ENCODE measurements around the gene MCM6. TPM values are rescaled to one million over a fixed set of nuclear protein-coding genes. Genes with fewer than 3 reads are reported as not detected.
"Not testable (repeated sequence)": the region's sequence is repeated elsewhere in the genome, so short reads cannot be mapped to it uniquely, and the experiment has no call there.

Gene MCM6
- total RNA-seq, 1 donor from 2014 or later: 11.8 TPM

DNA sequence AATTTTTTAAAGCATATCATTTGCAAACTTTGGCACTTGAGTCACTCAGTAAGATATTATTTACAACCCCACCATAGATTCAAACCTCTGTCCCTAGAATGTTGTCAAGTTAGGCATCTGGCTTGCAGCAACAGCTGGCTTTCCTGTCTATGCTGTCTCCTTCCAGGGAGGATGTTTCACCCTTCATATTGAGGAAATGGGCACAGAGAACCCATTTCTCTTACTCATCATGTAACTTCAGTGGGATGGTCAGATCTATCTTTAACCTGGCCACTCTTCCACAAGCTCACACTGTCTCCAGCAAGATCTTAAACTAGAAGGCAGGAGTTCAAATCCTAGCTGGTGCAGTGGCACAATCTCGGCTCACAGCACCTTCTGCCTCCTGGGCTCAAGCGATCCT lies 55.1 kb downstream of the MCM6 start:
- DNase-seq (ENCODE audit: low spot score): no peak

DNA sequence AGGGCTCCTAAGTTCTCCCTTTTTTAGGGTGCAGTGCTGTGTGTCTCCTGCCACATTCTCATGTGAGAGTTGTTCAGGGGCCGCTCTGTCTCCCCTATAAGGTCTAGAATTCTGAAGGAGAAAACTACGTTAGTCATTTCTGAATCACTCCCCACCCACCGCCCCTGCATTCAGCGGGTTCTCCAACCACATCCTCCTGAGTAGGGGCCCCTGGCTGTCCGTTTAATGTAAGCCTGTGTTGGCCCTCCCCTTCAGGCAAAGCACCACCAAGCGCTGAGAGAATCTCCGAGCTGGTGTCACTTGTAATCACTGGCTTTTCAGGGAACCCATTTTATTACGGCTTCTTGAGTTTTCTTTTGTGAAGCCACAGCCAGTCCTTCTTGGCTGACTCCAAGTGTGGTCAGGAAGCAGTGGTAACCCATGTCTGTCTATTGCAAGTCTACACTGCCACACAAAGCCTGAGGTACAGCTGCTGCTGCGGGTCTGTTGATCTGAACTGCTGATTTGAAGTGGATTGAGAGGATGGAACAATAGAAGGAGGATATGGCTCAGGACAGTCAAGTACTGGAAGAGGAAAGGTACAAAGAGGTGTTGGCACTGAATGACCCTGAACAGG lies 56.1 kb downstream of the MCM6 start:
- DNase-seq (ENCODE audit: low spot score): no peak

DNA sequence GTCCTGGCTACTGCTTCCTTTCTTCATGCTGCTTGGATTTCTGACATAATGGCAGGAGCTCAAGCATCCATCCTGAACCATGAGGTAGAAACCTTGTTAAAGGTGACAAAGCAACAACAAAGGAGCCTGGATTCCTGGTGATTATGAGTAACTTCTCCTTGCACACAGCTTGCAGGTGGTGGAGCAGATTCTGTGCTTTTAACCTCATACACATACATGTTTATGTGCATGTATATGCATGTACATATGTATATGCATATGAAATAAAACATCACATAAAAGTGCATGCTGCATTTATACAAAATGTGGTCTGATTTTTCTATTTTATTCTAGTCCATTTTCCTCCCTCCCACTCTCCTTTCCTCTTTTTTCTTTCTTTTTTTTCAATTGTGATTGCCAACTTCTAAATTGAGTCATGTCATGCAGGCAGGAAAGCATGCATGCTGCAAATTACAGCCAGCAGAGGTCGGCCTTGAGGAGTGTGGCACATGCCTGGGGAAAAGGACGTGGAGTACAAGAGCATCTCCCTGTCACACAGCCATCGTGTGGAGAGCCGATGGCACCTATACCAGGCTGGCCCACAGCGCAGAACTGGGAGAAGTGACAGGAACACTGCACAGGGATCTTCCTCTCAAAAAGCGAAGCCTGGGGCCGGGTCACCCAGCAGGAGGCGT lies 57.2 kb downstream of the MCM6 start:
- DNase-seq (ENCODE audit: low spot score): no peak

DNA sequence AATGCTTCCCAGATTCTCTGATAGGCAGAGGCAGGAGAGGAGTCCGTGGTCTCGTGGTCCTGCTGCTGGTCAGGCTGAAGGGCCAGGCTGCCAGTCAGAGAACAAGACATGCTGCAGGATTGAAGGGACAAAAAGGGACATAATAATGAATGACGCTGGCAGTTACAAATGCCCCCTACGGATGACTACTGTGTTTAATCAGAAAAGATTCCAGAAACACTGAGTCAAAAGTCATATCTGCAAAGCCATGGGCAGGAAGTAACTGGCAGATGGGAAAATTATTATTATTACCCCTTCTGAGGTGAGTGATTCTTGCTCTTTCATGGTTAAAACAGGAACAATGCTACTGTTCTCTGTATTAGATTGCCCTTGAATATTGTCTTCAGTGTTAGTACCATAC lies 58.3 kb downstream of the MCM6 start:
- no peak for DNase-seq (ENCODE audit: low spot score)

DNA sequence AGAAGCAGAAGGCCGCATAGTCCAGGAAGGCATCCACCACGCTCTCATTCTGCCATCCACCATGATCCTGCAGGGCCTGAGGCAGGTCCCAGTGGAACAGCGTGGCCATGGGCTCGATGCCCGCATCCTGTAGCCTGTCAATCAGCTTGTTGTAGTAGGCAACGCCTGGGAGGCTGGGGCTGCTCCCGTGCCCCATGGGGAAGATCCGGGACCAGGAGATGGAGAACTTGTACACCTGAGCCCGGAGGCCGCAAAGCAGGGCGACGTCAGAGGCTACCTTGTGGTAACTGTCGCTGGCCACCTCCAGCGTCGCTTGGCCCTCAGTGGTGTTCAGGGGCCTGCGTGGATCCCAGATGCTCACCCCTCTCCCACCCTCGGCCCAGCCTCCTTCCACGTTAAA lies 58.8 kb downstream of the MCM6 start:
- no peak for DNase-seq (ENCODE audit: low spot score)

DNA sequence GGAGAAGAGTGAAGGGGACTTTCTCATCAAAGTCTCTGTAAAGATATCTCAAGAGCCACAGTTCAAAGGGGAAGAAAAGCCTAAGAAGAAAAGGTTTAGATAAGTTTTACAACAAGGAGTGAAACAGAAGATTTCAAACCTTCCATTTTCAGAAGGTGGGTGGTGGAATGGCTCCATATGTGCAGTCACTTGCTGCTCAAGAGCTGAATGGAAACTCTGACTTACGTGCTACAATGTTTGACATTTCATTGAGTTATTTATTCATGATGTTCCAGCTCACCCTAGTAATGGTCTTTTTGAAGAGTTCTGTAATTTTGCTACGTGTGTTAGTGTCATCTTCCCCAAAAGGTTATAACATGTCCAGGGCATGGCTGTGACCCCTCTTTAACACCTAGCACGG lies 61.0 kb downstream of the MCM6 start:
- no peak for DNase-seq (ENCODE audit: low spot score)

DNA sequence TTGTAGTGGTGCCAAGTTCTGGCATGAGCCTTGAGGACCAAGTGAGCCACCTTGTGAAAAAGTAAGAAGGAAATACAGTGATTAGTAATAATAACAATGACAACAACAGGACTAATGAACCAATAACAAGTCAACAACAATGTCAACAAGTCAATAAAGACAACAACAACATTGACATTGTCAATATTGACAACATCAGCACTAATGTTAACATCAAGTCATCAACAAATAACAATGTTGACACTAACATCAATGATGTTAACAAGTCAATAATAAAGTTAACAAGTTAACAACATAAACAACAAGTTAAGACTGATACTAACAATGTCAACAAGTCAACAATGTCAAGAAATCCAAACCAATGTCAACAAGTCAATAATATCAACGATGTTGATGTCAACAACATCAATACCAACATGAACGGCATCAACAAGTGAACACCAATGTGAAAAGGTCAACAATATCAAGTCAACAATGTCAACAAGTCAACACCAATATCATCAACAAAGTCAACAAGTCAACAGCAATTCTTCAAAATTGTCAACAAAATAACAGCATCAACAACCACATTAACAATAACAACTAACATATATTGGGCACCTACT lies 63.2 kb downstream of the MCM6 start:
- DNase-seq (ENCODE audit: low spot score): no peak

DNA sequence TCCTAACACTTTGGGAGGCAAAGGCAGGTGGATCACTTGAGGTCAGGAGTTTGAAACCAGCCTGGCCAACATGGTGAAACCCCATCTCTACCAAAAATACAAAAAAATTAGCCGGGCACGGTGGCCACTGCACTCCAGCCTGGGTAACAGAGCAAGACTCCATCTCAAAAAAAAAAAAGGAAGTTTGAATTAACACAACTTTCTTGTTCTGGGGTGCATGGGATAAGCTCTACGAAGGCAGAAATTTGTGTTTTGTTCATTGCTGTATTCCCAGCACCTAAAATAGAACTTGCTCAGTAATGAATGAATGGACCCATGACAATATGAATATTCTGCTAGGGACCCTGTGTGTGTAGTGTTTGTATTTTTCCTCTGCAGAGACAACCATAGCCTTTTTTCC lies 68.4 kb downstream of the MCM6 start:
- not testable (repeated sequence) for DNase-seq (ENCODE audit: low spot score)

DNA sequence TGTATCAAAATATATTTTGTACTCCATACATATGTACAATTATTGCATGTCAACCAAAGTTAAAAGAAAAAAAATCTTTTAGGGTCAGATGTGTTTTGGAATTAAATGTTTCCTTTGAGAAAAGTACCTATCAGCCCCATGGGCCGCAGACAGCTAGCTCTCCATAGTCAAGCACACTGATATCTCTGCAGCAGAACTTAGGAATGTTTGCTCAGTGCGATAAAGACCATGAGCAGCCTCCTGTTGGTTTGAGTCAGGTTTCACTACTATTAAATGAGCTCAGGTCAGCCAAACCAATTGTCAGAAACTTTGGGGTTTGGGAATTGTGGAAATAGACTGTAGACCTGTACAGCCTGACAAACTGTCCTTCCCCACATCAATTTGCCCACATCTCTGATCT lies 73.0 kb downstream of the MCM6 start:
- DNase-seq (ENCODE audit: low spot score): no peak

DNA sequence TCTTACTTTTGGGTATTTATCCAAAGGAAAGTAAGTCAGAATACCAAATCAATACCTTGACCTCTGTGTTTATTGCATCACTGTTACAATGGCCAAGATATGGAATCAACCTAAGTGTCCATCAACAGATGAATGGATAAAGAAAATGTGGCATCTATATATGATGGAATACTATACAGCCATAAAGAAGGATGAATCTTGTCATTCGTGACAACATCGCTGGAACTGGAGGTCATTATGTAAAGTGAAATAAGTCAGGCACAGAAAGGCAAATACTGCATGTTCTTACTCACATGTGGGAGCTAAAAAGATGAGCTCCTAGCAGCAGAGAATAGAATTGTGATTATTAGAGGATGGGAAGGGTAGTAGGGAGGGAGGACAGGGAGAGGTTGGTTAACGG lies 73.9 kb downstream of the MCM6 start:
- DNase-seq (ENCODE audit: low spot score): no peak

DNA sequence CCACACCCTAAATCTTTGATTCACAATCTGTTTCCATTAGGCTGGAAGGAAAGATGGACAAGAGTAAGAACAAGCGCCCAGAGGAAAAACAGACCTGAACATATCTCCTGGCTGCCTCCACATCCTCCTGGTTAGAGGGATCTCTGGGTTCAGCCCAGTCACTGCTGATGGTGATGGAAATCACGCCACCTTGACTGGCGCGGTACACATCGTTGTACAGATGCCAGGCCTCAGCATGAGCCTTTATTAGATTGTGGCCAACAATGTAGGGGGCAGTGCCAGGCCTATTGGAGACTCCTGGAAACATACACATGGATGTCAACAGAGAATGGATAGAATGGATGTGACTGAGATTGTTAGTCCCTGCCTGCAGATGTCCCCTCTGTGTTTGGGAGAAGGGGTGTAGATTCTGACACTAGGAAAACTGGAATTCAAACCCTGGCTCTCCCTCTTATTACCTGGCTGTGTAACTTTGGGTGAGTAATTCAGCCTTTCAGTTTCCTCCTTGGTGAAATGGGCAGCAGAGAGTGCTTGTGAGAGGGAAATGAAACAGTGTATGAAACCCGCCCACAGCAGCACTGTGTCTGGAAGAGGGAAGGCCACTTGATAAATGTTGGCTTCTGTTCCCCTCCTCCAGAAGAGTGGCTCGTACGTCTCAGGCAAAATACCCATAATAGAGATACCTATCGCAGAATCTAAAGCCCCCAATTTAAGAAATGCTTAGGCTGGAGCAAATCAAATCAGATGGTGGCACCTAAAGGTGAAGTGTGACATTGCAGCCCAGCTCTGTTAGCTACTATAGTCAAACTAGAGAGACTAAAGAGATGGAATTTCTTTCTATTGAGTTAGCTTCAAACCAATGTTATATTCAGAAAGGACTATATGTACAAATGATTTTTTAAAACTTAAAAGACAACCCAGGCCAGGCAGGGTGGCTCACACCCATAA lies 75.5 kb downstream of the MCM6 start:
- DNase-seq (ENCODE audit: low spot score): no peak

DNA sequence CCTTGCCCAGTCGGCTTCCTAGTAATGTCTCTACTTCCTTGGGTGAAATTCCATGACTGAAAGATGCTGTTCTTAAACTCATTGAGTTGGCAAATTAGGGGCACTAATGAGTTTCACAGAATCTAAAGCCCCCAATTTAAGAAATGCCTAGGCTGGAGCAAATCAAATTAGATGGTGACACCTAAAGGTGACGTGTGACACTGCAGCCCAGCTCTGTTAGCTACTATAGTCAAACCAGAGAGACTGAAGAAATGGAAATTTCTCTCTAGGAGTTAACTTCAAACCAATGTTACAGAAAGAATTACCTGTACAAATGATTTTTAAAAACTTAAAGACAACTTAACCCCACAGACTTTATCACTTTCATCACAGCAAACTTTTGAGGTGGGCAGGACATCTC lies 76.5 kb downstream of the MCM6 start:
- no peak for DNase-seq (ENCODE audit: low spot score)

DNA sequence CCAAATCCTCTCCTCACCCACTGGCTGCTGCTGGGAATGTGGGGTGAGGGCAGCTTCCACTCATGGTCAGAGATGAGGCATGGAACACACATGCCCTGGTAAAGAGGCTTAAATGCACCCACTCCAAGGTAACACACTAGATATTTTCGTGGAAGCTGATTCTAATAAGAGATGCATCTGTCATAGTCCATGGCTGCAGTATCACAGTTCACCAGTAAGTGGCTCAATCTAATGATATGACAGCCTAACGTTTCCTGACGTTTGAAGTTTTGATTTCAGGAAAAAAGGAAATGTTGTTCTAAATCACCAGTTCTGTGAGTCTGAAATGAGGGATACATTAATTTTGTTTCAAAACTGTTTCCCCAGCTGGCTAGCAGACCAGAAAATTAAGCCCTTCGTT lies 77.5 kb downstream of the MCM6 start:
- DNase-seq (ENCODE audit: low spot score): no peak

DNA sequence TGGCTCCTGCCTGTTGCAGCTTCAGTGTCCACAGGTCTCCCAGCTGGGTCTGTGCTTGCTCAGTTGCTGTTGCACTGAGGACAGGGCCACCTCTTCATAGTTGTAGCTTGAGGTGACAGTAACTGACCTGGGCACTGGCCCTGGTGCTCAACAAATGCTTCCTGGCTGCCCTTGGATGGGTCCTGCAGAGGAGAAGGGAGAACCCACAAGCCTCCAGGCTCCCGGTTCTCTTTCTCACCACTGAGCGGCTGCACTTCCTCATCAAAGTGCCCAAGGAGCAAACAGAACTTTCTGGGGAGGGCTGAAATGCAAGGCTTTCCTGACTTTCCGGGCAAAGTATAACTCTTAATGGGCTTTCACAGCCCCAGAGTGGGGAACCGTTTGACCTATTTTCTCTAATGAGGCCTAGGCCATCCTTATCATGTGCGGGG lies 78.0 kb downstream of the MCM6 start:
- DNase-seq (ENCODE audit: low spot score): no peak

DNA sequence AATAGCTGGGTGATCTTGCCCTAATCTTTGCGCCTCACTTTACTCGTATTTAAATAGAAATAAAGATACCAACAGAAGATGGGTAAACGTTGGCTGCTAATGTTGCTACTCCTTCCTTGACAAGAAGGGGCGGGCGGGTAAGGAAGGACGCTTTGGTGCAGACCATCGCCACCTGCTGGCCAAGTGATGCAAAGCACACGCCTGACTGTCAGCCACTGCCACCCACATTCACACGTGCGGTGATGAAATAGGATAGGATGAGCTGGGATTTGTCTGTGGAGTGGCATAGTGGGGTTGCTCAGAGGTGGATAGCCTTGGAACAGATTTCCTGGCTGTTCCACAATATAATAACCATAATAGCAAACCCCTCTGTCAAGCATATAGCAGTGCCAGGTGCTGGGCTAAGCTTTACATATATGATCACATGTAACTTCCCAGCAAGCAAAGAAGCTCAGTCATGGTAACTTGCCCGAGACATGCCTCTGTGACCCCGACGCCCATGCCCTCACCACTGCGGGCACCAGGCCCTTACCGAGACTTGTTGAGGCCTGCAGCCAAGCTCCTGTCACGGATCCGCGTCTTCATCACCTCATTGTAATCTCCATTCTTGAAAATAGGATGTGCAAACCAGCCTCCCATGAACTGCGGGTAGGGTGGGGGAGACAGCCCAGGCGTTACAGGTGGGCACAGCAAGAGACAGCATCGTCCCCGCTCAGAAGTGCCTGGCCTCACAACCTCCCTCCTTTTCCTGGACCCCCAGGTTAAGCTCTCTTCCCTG lies 78.6 kb downstream of the MCM6 start:
- peak; percentile 64 for DNase-seq (ENCODE audit: low spot score)

DNA sequence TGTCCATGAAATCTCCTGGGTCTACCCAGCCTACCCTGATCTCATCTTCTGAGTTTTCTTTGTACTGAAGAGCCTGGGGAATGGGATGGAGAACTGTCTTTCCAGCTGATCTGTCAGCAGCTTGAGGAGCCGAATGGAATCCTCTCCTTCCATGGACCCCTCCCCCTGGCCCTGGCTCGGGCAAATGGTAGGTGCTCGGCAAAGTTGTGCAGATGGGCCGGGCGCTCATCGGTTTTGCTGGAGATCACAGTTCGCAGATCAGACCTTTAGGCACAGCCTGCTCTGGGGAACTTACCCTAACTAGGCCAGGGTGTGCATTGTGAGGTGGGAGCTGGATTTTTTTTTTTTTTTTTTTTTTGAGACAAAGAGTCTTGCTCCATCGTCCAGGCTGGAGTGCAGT lies 79.6 kb downstream of the MCM6 start:
- DNase-seq (ENCODE audit: low spot score): no peak

DNA sequence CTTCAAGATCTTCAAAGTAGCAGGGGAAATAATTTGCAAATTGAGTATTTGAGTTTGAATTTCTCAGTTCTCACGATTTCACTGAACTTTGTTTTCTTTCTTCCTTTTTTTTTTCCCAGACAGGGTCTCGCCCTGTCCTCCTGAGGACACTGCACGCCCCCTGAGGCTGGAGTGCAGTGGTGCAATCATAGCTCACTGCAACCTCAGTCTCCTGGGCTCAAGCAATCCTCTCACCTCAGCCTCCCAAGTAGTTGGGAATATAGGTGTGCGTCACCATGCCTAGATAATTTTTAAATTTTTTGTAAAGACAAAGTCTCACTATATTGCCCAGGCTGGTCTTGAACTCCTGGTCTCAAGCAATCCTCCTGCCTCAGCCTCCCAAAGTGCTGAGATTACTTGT lies 80.6 kb downstream of the MCM6 start:
- not testable (repeated sequence) for DNase-seq (ENCODE audit: low spot score)

DNA sequence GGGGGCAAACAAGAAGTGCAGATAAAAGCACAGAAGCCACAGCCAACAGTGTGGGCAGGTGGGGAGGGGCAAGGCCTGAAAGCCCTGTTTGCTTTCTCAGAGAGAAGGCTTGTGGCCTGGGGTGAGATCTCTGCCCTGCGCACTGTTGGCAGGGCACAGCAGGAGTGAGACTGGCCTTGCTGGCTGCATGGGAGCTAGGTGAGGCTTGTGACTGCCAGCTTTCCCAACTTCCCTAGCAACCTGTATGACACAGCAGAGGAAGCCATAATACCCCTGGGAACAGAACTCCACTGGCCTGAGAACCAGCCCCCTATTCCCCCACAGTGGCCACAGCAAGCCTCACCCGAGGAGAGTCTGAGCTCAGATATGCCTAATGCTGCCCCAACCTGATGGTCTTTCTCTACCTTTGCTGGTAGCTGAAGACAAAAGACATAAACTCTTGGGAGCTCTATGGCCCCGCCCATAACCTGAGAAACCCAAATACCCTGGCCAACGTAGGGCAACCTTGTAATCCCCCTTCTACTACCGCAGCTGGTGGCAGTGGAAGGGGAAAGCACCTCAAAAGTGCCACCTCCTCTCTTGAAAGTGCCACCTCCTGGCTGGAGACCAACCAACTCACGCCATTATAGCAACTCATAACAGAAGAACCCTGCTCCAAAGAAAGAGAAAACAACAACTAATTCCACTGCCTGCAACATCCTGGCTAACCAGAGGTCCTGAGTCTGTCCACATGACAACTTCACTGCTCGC lies 83.7 kb downstream of the MCM6 start:
- DNase-seq (ENCODE audit: low spot score): no peak

DNA sequence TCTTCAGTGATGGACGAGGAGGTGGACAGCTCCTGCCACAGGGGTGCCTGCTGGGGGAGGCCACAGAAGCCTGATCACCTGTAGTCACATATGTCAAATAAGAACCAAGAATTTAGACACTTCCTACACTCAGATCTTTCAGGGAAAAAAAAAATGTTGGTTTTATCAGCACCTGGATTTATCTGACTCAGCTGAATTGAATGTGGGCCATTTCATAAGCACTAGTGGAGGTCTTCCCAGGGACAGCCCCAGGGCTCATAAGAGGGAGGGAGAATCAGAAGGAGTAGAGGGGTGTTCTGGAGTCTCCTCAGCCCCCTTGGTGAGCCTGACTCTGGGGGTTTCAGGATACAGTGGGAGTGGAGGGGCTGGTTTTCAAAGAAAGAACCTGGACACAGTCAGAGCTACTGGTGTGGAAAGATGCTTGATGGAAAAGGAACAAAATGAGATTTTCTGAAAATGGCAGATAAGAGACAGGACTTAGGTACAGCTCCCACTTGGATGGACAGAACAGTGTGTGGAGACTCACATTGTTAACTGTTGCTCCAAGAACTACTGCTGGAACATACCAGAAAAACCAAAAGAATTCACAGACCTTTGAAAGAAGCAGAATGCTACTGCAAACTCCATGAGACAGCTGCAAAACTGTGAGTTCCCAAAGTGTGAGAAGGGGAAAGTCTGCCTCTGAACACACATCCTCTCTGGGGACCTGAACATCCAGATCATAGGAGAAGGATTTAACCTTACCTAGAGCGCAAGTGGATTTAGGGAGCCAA lies 84.6 kb downstream of the MCM6 start:
- no peak for DNase-seq (ENCODE audit: low spot score)

DNA sequence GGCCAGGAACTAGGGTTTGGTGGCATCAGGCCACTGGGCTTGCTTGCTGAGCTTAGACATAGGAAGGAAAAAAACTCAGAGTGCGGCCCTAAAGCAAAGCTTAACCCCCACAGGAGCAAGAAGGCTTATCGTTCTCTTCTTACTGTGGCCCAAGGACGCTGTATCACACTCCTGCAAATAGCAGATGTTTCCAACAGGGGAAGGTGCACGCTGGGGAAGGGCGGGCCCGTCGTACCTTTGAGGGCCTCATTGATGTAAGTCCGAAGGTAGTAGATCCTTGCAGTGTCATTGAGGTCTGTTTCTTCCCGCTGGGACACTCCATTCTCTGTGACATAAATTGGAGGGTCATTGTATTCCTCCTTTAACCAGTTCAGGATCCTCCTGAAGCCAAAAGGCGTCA lies 85.8 kb downstream of the MCM6 start:
- no peak for DNase-seq (ENCODE audit: low spot score)

All from umbilical cord (tissue), 2 donors.